Loucy (cell line): ENCODE data around the gene LSM7.

Experiments used
- H2AFZ ChIP-seq: fragments of 200-600 bp; sonication (generic); 2 replicates; pipeline ENCODE4 v1.6.0; 2016; ENCODE audit warnings: antibody characterized with exemption, mild to moderate bottlenecking, low read length, moderate library complexity
- H3F3A ChIP-seq: fragments of 200-600 bp; 2 replicates; pipeline ENCODE4 v1.6.0; 2016; ENCODE audit warnings: antibody characterized with exemption, low read depth, mild to moderate bottlenecking
- H3K27me3 ChIP-seq: fragments of 200-600 bp; sonication (generic); 2 replicates; pipeline ENCODE4 v1.6.1; 2014; ENCODE audit warnings: low read length, mild to moderate bottlenecking; ENCODE audit not compliant: insufficient read depth, poor library complexity, severe bottlenecking
- H3K36me3 ChIP-seq: fragments of 200-600 bp; sonication (generic); 2 replicates; pipeline ENCODE4 v1.6.1; 2016; ENCODE audit warnings: low read length; ENCODE audit not compliant: insufficient read depth
- H3K4me1 ChIP-seq: fragments of 200-600 bp; sonication (generic); 2 replicates; pipeline ENCODE4 v1.5.1; 2014; ENCODE audit warnings: low read length, mild to moderate bottlenecking; ENCODE audit not compliant: insufficient read depth, poor library complexity, severe bottlenecking
- H3K4me2 ChIP-seq: fragments of 200-600 bp; sonication (generic); 2 replicates; pipeline ENCODE4 v1.6.0; 2014; ENCODE audit warnings: antibody characterized with exemption, low read length, low read depth, mild to moderate bottlenecking; ENCODE audit not compliant: poor library complexity, severe bottlenecking
- H3K4me3 ChIP-seq: fragments of 200-600 bp; sonication (generic); 2 replicates; pipeline ENCODE4 v1.5.1; 2014; ENCODE audit warnings: low read length, mild to moderate bottlenecking, mixed read lengths; ENCODE audit not compliant: poor library complexity, severe bottlenecking
- H3K79me2 ChIP-seq: fragments of 200-600 bp; sonication (generic); 2 replicates; pipeline ENCODE4 v1.6.1; 2014; ENCODE audit warnings: low read length; ENCODE audit not compliant: insufficient read depth
- H3K9ac ChIP-seq: fragments of 200-600 bp; sonication (generic); 2 replicates; pipeline ENCODE4 v1.6.0; 2014; ENCODE audit warnings: mild to moderate bottlenecking, low read depth, low read length, moderate library complexity; ENCODE audit not compliant: poor library complexity, severe bottlenecking
- H3K9me2 ChIP-seq: fragments of 200-600 bp; sonication (generic); replicated peaks from 2 replicates; pipeline ENCODE4 v1.6.1; 2016; ENCODE audit warnings: low read depth, low read length, mixed read lengths
- H3K9me3 ChIP-seq: fragments of 200-600 bp; sonication (generic); 2 replicates; pipeline ENCODE4 v1.6.1; 2014; ENCODE audit warnings: mild to moderate bottlenecking, antibody characterized with exemption, low read length, low read depth; ENCODE audit not compliant: insufficient read depth
- H4K20me1 ChIP-seq: fragments of 200-600 bp; sonication (generic); 2 replicates; pipeline ENCODE4 v1.6.0; 2014; ENCODE audit warnings: antibody characterized with exemption, low read length, mild to moderate bottlenecking; ENCODE audit not compliant: insufficient read depth, poor library complexity, severe bottlenecking
- EZH2phosphoT487 ChIP-seq: fragments of 200-600 bp; IDR thresholded peaks from 2 replicates; pipeline ENCODE4 v1.6.1; 2018; ENCODE audit warnings: antibody characterized with exemption, mild to moderate bottlenecking, moderate library complexity, borderline replicate concordance
- TF ChIP-seq, protein P1 (sequence below): fragments of 200-600 bp; sonication (generic); conservative IDR thresholded peaks from 2 replicates; pipeline ENCODE4 v1.5.1; 2014; ENCODE audit warnings: mild to moderate bottlenecking, antibody characterized with exemption, low read length

Gene LSM7

DNA sequence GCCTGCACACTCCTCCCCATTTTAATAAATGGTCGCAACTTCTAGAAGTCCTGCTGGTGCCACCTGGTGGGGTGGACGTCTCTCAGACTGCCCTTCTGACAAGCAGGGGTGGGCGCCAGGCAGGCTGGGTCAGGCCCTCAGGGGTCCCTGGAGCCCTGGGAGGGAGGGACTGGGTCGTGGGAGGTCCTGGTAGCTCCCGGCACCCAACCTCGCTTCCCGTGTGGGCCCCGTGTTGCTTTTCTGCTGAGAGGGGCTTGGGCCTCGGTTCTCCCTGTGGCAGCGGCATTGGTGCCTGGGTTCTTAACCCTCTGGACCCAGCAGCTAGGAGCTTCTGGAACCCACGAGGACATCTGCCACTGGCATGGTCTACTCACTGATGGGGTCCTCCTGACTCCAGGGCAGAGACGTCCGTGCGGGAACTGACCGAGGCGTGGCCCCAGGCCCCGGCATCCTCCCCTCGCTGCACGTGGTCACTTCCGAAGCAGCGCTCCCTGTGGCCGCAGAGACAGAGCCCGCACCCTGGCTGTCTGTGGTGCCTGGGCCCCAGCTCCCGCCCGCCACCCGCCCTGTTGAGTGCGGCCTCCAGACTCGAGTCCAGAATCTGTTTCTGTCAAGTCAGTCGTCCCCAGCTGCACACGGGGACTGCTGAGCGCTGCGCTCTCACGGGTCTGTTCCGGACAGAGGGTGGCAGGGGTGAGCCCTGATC, 25.7 kb upstream of the LSM7 start:
- Histone ChIP-seq H3K9me2 (no peaks in the 10 kb centered on the region), H3K9me3 (no peaks in the 10 kb centered on the region), H3K27me3 (no peaks in the 10 kb centered on the region), H3F3A (no peaks in the 10 kb centered on the region), H3K9ac (no peak overlapping the region), H2AFZ (no peak overlapping the region), H3K79me2 (no peaks in the 10 kb centered on the region), H4K20me1 (no peaks in the 10 kb centered on the region), H3K4me1 (no peaks in the 10 kb centered on the region), H3K36me3 (peaks cover 10% of the 10 kb centered on the region; the same call in 1 of the 2 replicates), H3K4me3 (no peak overlapping the region), H3K4me2 (no peak overlapping the region)
- TF ChIP-seq EZH2phosphoT487: no peak
- TF ChIP-seq, protein P1, sequence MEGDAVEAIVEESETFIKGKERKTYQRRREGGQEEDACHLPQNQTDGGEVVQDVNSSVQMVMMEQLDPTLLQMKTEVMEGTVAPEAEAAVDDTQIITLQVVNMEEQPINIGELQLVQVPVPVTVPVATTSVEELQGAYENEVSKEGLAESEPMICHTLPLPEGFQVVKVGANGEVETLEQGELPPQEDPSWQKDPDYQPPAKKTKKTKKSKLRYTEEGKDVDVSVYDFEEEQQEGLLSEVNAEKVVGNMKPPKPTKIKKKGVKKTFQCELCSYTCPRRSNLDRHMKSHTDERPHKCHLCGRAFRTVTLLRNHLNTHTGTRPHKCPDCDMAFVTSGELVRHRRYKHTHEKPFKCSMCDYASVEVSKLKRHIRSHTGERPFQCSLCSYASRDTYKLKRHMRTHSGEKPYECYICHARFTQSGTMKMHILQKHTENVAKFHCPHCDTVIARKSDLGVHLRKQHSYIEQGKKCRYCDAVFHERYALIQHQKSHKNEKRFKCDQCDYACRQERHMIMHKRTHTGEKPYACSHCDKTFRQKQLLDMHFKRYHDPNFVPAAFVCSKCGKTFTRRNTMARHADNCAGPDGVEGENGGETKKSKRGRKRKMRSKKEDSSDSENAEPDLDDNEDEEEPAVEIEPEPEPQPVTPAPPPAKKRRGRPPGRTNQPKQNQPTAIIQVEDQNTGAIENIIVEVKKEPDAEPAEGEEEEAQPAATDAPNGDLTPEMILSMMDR: no peak

DNA sequence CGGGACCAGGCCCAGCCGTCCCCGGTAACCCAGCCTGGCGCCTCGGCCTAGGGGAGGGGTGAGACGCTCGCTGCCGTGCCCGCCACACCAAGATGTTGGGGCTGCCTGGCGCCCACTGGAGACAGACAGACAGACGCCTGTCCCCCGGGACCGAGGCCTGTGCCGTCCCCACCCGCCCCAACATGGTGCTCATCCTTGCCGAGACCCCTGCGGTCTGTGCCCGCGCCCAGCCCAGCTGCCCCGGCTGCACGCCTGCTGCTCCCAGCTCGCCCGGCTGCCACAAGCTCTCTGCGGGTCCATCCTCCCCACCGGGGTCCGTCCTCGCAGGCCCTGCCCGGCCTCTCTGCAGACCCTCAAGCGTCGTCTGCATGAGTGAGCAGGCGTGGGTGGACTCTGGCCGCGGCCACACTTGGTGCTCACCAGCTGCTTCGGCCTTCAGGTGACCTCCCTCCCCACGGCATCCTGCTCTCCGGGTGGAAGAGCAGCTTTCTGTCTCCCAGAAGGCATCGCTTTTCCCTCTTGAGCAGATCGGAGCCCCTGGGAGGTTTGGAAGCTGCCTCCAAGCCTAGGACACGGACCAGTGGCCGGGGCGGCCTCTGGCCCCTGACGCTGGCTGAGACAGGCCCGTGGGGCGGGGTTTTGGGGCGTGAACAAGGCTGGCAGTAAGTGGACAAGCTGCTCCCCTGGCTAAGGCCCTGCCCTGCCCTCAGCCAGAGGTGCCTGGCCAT, 24.9 kb upstream of the LSM7 start:
- H3K9me2 ChIP-seq: no peaks in the 10 kb centered on the region
- no peaks in the 10 kb centered on the region for H3F3A ChIP-seq
- no peaks in the 10 kb centered on the region for H3K79me2 ChIP-seq
- no peaks in the 10 kb centered on the region for H3K9me3 ChIP-seq
- H4K20me1 ChIP-seq: no peaks in the 10 kb centered on the region
- peaks cover 10% of the 10 kb centered on the region; the same call in 1 of the 2 replicates for H3K36me3 ChIP-seq
- no peak overlapping the region for H3K4me3 ChIP-seq
- H3K9ac ChIP-seq: no peak overlapping the region
- TF ChIP-seq EZH2phosphoT487: no peak
- TF ChIP-seq, protein P1: no peak
- H3K4me1 ChIP-seq: no peaks in the 10 kb centered on the region
- no peak overlapping the region for H2AFZ ChIP-seq
- no peak overlapping the region for H3K4me2 ChIP-seq
- no peaks in the 10 kb centered on the region for H3K27me3 ChIP-seq

DNA sequence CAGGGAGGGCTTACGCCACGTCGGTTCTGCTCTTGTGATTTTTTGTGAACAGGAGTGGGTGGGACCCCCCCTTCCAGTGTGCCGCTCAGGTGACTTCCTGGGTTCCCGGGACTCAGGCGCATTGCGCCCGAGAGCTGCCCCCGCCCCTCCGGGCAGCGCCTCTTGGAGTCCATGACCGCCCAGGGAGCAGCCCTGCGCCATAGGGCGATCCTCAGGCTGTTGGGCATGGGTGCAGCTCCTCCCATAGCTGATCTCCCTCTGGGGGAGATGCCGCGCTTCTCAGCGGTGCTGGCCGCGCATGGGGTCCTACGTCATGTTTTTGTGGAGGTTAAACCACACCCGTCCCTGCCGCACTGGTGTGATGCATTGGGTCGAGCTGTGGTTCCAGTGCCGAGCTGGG, 23.7 kb upstream of the LSM7 start:
- H3K27me3 ChIP-seq: no peaks in the 10 kb centered on the region
- TF ChIP-seq, protein P1: no peak
- TF ChIP-seq EZH2phosphoT487: no peak

More for the DNA sequence above, 23.7 kb upstream of the LSM7 start:
- Histone ChIP-seq H3K4me2 (no peak overlapping the region), H4K20me1 (no peaks in the 10 kb centered on the region), H3K9me2 (no peaks in the 10 kb centered on the region), H3K79me2 (no peaks in the 10 kb centered on the region), H3K36me3 (peaks cover 10% of the 10 kb centered on the region; the same call in 1 of the 2 replicates), H3K9me3 (no peaks in the 10 kb centered on the region), H3K9ac (no peak overlapping the region), H3F3A (no peaks in the 10 kb centered on the region), H3K4me3 (no peak overlapping the region), H3K4me1 (no peaks in the 10 kb centered on the region), H2AFZ (no peak overlapping the region)
